Stimulated activated CD8-positive, alpha-beta memory T cell treated with anti-CD3 and anti-CD28 coated beads, Interleukin-15, amount 100 ng/mL, for 48 hours (primary cell): Measurements from ENCODE around the gene RAP1GAP.

Experiments used
- DNase-seq, 2 donors: peaks; one replicate each; pipeline ENCODE4 v3.0.0-alpha.2; 2020; ENCODE audit warnings: low read depth in 2 of 2

Gene RAP1GAP

DNA sequence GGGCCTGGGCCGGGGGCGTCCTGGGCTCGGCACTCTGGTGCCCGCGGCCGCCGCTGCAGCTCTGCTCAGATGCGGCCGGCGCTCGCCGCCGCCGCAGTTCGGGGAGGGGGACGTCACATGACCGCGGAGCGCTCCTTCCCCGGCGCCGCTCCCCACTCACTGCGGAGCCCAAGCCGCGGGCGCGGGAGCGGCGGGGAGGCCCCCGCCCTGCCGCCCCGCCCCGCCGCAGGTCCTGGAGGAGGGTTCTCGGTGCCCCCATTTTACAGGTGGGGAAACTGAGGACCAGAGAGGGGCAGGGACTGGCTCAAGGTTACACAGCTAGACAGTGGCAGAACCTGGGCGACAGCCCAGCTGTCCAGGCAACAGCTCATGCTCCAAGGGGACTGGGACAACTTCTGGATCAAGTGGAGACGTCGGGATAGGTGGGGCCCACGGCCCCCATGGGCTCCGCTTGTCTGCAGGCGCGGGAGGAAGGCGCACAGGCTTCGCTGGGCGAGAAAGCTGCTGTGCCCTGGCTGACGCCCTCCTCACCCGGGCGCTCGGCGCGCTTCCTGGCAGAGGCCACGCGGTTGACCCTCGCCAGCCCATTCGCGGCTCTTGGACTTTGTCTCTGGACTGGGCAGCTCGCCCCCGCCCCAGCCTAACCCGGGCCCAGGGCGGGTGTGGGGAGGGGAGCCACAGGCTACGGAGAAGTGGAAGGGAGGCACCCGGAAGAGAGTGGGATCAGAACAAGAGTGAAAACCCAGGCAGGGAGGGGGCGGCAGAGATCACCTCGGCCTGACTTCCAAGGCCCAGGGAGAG is at the start of gene RAP1GAP:
RAP1GAP (minus strand) TSS at position 100 of the 801 bp plus-strand sequence. CDS start 49,325 bp downstream, outside the sequence.
- no peak for DNase-seq

DNA sequence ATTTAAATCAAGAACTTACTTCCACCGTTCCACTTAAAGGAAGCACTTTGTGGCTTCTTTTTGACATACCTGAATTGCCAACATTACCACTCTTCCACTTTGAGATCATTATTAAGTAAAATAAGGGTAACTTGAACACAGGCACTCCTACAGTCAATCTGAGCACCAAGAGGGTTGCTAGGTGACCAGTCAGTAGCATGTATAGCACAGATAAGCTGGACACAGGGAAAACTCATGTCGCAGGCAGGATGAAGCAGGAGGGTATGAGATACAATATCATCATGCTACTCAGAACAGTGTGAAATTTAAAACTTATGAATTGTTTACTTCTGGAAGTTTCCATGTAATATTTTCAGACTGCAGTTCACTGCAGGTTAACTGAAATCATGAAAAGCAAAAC is 47.0 kb upstream of the RAP1GAP start:
- no peak for DNase-seq

DNA sequence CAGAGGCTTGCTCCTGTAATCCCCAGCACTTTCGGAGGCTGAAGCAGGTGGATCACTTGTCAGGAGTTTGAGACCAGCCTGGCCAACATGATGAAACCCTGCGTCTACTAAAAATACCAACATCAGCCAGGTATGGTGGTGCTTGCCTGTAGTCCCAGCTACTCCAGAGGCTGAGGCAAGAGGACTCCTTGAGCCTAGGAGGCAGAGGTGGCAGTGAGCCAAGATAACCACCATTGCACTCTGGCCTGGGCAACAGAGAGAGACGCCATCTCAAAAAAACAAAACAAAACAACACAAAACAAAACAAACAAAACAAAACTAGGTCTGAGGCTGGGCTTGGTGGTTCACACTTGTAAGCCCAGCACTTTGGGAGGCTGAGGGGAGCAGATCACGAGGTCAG is 38.7 kb upstream of the RAP1GAP start:
- DNase-seq, result no peak

DNA sequence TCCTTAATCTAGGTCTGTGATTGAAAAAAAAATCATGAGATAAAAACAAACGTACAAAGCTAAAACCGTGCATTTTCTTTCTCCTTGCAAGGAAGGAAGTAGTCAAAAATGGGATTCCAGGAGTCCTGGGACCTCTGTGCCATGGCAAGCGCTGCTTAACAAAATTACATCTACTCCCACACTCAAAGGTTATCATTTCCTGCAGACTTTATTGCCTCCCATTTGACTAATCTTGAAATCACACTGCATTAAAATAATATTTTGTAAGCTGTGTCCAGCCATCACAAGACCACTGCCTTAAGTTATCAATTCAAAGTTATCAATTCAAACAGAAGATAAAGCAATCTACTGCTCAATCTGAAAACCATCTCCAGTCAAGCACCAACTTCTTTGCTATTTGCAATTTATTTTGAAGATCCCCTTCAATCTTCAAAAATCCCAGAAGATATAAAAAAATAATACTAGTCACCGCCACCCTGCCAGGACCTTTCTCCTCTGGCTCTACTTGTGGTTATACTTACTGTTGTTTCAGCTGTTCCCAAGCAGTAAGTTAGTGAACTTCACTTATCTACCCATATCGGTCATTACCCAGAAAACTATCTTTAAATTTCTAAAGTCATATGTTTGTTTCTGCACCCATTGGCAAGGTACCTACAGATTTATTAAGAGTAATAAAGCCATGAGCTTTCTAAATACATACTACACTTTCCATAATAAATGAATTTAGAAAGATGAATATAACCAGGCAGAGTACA is 38.1 kb upstream of the RAP1GAP start:
- DNase-seq, result no peak

DNA sequence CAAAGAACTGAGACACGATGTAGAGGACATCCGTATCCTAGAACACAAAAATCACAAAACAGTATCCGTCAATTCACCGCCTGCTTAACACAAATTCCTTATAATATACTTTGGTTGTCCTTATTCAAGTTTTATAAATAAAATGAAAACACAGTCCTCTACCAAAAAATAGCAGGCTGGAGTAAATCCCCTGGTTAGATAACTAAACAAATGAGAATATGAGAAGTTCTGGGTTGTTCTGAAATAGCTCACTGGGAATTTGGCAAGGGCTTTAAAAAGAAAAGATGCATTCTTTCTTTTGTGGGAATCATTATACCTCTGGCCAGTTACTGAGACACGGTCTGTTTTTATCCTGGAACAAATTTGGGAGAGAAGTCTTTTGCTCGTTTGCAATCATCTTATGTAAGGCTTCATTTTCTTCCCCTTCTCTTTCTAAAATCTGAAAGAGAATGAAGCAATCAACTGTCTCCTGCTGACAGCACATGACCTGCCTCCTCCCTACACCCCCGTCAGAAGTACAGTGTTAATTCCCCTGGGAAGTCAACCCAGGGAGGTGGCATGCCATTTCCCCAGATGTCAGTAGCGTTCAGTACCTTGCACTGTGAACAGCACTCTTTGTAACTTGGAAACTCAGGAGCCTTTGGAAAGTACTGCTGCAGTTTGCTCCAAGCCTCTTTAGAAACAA is 37.1 kb upstream of the RAP1GAP start:
- no peak for DNase-seq

DNA sequence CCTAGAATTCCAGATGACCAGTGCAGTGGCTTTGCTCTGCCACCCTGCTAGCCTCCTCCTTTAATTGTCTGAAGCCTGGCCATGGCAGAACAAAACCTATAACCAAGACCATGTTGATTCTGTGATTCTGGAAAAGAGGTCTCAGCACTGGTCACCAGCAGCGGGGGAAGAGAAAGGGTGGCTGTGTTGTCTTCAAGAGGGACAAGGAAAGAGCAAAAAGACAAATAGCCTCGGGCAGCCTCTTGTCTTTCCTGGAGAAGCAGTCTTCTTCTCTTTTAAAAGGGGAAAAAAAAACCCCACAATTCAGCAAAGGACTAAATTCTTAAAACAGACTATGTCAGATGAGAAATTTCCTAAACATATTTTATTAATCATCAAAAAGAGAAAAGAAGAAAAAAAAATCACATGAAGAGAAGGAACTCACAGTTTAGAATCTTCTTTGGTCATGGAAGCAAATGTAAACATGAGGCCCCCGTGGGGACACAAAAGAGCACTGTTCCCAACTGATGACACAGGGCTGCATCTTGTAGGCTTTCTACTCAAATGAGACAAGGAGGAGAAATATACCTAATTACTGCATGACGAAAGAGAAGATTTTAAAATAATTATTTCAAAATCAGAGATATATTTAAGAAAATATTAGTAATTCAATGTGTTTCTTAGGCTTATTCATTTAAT is 36.3 kb upstream of the RAP1GAP start:
- DNase-seq, result no peak

DNA sequence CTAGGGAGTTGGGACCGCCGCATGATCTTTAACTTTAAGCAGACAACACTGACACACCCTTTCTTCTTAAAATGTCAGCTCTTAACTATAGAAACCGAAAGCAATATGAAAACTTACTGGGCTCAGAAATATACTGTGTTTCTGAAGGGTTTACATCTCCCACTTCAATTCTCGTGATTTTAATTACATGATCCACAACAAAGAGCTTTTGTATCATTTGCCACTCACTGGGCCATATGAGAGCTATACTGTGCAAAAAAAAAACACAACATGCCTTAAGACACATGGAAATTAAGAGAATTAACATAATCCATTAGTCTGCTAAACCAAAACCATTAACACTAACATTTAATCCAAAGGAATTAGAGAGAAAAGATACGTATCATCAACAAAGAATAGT is 35.0 kb upstream of the RAP1GAP start:
- DNase-seq, result no peak

DNA sequence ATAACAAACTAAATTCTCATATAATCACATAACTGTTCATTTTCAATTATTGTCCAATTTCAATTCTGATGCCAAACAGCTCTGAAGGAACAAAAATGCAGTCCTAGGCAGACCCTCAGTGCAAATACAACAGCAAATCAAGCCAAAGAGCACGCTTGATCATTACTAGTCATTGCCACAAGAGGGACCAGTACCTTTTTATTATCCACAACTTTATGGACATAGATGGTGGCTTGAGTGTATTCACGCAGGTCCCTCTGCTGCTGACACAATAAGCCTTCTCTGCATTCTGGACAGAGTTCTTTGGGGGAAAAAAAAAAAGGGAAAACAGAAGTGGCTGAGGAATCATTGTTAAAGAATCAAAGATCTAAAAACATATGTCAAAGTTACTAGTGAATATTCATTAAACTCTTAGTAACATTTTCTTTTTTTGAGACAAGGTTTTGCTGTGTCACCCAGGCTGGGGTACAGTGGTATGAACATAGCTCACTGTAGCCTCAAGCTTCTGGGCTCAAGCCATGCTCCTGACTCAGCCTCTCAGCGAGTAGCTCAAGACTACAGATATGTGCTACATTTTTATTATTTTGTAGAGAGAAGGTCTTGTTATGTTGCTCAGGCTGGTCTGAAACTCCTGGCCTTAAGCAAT is 34.3 kb upstream of the RAP1GAP start:
- DNase-seq, result no peak

DNA sequence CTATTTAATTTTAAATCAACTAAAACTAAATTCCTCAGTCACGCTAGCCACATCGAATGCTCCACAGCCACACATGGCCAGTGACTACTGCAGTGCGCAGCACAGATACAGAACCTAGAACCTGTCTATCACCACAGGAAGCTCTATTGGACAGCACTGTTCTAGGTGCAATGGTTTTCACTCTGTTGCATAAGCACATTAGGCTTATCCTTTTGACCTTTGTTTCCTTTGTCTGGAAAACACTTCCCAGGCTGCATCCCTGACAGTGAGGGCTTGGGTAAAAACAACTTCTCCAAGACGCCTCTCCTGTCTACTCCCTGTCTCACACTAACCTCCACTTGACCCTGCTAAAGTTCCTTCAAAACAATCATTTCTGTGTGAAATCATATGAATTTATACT is 33.6 kb upstream of the RAP1GAP start:
- no peak for DNase-seq

DNA sequence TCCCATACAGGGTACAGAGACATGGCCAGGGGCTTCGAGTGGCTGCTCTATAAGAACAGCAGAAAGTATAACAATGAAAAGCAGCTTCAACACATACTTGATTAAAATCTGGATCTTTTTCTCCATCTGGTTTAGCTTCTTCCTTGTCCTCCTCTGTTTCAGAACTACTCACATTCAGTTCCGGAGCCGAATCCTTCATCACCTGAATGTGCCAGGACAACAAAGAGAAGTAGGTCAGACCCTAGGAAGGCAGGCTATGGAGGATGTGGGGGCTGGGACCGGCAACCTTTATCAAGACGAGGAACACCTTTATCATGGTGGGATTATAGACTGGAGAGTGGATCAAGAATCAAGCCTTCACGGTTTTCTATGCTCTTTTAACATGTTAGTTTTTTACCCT is 32.2 kb upstream of the RAP1GAP start:
- no peak for DNase-seq

DNA sequence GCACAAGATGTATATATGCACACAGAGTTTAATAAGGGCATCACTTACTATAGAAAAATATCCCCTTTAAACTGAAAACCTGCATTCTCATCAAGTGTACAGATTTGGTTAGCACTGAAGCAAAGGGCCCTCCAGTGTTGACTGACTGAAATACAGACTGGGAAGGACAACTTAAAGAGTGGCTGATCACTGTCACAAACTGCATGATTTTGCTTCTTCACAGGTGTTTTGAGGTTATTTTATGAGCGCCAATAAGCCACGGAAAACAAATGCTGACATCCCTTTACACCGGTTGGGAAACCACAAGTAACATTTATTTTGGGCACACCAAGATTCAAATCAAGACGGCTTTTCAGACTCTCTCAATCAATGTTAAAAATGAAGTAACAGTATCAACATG is 30.9 kb upstream of the RAP1GAP start:
- no peak for DNase-seq

DNA sequence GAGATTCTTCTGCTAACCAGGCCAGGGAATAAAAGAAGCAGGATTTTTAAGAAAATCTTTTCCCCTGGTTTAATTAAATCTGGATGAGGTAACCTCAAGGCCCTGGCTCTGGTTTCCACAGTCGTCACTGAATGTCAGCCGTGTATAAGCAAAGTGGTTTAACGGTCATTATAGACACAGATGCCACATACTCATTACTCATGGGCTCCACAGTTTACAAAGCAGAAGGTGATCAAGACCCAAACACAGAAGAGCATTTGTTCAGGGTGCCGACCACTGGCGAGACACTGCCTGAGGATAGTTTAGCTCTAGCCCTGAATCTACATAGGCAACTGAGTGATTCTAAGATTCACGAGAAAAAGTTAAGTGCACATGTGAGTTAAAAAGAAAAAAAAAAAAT is 27.8 kb upstream of the RAP1GAP start:
- DNase-seq, result no peak

DNA sequence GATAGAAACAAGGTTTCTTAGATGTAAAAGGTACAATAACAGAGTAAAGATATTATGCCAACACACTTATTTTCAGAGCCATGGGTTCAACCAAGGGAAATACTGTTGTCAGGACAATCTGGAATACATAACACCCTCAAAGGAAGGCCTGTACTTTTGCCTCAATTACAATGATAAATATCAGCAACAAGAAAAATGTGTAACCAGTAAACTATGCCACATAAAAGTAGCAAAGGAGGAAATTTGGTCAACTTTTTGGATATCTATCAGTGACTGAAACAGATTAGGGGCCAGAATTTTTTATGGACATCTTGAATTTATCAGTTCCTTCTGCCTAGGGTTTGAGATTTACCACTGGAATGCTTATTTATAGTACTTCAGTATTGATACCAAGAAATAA is 24.6 kb upstream of the RAP1GAP start:
- no peak for DNase-seq

DNA sequence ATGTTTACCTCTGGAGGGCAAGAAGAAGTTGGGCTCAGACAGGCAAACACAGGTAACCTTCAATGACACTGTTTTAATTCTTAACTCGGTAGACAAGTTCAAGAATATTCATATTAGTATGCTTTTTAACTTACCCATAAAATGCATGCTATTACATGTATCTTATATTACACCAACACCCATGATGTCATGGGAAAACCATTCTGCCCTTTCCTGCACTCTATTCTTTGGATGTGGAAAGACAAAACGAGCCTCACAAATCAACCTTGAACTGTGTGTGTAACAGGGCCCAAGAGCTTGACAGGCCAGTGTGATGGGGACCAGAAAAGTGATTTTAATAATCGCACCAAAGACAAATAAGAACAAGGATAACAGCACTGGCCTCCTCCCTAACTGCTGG is 22.6 kb upstream of the RAP1GAP start:
- DNase-seq, result no peak

DNA sequence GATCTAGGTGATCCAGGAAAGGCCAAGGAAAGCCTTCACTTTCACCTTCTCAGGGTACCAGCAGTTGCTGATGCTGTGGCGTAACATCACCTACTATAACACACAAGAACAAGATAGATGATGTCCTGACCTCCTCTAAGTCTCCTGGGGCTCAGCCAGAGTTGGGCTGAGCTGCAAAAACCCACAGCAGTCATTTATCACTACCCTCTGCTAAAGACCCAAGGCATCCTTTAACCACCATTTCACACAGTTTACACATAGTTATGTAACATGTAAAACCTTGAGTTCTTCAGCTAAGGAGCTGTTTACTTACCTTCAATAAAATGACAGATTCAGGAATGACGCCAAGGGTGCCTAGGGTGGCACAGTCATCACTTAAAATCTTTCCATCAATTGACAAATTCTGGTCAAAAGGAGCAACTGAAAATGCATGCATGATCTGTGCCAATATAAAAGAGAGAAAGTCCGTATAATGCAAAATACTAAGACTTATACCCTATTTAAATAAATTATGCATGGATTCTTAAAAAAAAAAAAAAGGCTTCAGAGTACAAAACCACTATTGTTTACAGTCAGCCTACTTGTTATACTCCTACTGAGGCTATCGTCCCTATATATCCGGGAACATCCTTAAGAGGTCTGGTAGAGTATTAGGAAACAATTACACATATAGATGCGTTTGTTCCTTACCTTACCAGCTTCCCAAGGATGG is 20.7 kb upstream of the RAP1GAP start:
- DNase-seq, result no peak

DNA sequence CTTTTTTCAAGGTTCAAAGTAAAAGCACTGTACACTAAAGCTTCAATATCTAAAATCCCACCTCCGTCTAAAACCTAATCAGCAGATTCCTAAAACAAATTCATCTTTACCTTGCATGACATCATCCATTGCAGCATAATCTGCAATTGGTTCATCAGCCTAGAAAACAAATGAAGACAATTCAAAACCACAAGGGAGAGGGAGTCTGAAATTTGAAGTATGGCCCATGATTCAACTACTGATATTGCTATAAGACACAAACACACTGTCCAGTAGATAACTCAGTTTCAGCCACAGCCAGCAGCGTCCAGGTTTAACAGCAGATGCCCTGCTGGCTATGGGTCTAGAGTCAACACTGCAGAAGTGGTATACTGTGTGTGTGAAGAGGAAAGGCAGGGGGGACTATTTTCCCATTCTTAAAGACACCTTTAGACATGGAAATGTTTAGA is 17.9 kb upstream of the RAP1GAP start:
- DNase-seq, result no peak

DNA sequence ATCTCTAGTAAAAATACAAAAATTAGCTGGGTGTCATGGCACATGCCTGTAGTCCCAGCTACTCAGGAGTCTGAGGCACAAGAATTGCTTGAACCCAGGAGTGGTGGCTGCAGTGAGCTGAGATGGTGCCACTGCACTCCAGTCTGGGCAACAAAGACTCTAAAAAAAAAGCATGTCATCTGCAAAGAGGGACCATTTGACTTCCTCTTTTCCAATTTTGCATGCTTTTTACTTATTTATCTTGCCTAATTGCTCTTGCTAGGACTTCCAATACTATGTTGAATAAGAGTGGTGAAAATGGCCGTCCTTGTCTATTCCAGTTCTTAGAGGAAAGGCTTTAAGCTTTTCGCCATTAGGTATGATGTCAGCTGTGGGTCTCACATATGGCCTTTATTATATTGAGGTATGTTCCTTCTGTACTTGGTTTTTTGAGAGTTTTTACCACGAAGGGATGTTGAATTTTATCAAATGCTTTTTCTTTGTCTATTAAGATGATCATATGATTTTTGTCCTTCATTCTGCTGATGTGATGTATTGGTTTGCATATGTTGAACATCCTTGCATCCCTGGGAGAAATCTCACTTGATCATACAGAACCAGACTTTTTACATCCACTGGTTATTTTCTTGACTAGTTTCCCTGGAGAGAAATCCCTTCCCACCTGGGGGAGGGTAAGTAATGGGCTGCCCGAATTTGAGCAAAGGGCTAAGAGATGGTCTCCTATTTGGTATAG is 17.0 kb upstream of the RAP1GAP start:
- DNase-seq, result no peak

DNA sequence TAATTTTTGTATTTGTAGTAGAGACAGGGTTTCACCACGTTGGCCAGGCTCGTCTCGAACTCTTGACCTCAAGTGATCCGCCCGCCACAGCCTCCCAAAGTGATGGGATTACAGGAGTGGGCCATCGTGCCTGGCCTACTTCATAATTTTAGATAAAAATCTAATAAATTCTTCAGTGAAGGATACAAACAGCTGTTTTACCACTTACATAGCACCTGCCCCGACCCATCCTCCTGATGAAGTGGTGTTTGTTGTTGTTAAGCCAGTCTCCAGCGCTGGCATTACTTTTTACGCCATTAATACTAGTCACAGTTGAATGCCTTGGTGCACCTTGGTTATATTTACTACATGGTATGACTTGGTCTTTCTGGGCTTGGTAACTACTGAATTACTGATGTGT is 12.3 kb upstream of the RAP1GAP start:
- no peak for DNase-seq

DNA sequence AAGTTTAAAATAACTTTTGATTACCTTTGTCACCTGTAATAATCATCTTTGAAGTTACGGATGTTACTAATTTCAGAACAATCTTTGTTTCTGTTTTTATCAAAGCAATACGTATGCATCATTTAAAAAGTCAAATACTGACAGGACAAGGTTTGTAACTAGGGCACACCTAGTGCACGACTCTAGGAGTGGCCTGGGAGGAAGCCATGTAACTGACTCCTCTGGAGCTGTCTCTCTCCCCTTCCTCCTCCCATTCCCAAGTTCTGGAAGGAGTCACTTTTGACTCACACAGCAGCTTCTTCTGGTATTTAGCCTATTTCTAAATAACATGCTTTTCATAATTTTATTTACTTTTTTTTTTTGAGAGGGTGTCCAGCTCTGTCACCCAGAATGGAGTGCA is 11.8 kb upstream of the RAP1GAP start:
- no peak for DNase-seq

DNA sequence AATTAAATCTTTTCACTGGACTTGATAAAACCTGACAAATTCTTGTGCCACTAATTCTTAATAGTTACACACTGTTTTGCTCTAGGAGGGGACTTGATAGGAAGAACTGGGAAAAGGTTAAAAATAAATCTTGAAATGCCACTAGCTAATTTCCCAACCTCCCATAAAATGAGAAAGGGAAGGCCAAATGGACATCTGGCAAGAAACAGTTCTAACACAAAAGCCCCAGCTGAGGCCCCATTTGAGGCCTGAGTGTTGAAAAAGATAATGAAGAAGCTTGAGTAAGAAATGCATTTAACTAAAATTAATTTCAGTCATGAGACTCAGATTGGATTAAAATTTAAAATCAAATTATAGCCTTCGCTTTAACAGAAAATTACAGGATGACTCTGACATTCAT is 11.2 kb upstream of the RAP1GAP start:
- no peak for DNase-seq
